Mesothelial cell of epicardium (in vitro differentiated cells): ENCODE measurements around the gene PLCB1. TPM values are rescaled to one million over a fixed set of nuclear protein-coding genes. Genes with fewer than 3 reads are reported as not detected.

ENCODE experiments used
- DNase-seq, 2 experiments: peaks; one replicate each; pipeline ENCODE4 v3.0.0; 2021; ENCODE audit warnings: low spot score in 2 of 2; ENCODE audit not compliant: unreplicated experiment in 2 of 2
- H3K27ac Mint-ChIP-seq: 2 replicates; pipeline ENCODE4 v1.8.0; 2021; ENCODE audit warnings: mixed read lengths
- H3K27me3 Mint-ChIP-seq: 2 replicates; pipeline ENCODE4 v1.8.0; 2021; ENCODE audit warnings: low read depth, mixed read lengths
- H3K36me3 Mint-ChIP-seq: 2 replicates; pipeline ENCODE4 v1.8.0; 2021; ENCODE audit warnings: mixed read lengths
- H3K4me1 Mint-ChIP-seq: 2 replicates; pipeline ENCODE4 v1.8.0; 2021; ENCODE audit warnings: mixed read lengths
- H3K4me3 Mint-ChIP-seq: 2 replicates; pipeline ENCODE4 v1.8.0; 2021; ENCODE audit warnings: mild to moderate bottlenecking, moderate library complexity, mixed read lengths
- H3K9me3 Mint-ChIP-seq: 2 replicates; pipeline ENCODE4 v1.8.0; 2021; ENCODE audit warnings: mixed read lengths
- CTCF ChIP-seq: fragments of 200-600 bp; sonication (generic); IDR thresholded peaks from one replicate; pipeline ENCODE4 v1.5.0; 2021; ENCODE audit warnings: antibody characterized with exemption; ENCODE audit not compliant: unreplicated experiment
- total RNA-seq: library from RNA; stranded (reverse); gene quantifications from 3 replicates; pipeline ENCODE4 v1.2.1, GENCODE V29; 2021

PLCB1 gene
- total RNA-seq, 1 donor from 2014 or later: 41.5 TPM

GRCh38 chr20:8557711-8558110 is 425.6 kb downstream of the PLCB1 start:
- Mint-ChIP-seq H3K4me1 (no peaks in the 10 kb centered on the region), H3K27ac (no peak overlapping the region), H3K9me3 (peaks cover 43% of the 10 kb centered on the region), H3K27me3 (peaks cover 2% of the 10 kb centered on the region), H3K4me3 (no peak overlapping the region), H3K36me3 (peaks cover 8% of the 10 kb centered on the region)
- TF ChIP-seq CTCF: no peak
- no peak for DNase-seq

- H3K4me3 Mint-ChIP-seq: no peak overlapping the region
- H3K27me3 Mint-ChIP-seq: peaks cover 2% of the 10 kb centered on the region
- DNase-seq: no peak
- no peak overlapping the region for H3K27ac Mint-ChIP-seq
- peaks cover 2% of the 10 kb centered on the region for H3K36me3 Mint-ChIP-seq
- no peak for TF ChIP-seq CTCF
- no peaks in the 10 kb centered on the region for H3K4me1 Mint-ChIP-seq
- peaks cover 28% of the 10 kb centered on the region for H3K9me3 Mint-ChIP-seq
These were observed 430.3 kb downstream of the PLCB1 start for GRCh38 chr20:8562356-8562755.

GRCh38 chr20:8568075-8568474 is 436.0 kb downstream of the PLCB1 start:
- peaks cover 1% of the 10 kb centered on the region for H3K36me3 Mint-ChIP-seq
- DNase-seq: no peak
- no peaks in the 10 kb centered on the region for H3K27me3 Mint-ChIP-seq
- H3K27ac Mint-ChIP-seq: no peak overlapping the region
- H3K4me3 Mint-ChIP-seq: no peak overlapping the region
- no peak for TF ChIP-seq CTCF
- H3K9me3 Mint-ChIP-seq: peaks cover 16% of the 10 kb centered on the region
- no peaks in the 10 kb centered on the region for H3K4me1 Mint-ChIP-seq

GRCh38 chr20:8569766-8570165 is 437.7 kb downstream of the PLCB1 start:
- Mint-ChIP-seq H3K27ac (no peak overlapping the region), H3K4me1 (no peaks in the 10 kb centered on the region), H3K27me3 (no peaks in the 10 kb centered on the region), H3K4me3 (no peak overlapping the region), H3K9me3 (peaks cover 7% of the 10 kb centered on the region), H3K36me3 (no peaks in the 10 kb centered on the region)
- DNase-seq: no peak
- TF ChIP-seq CTCF: no peak

- no peak for DNase-seq
- Mint-ChIP-seq H3K27ac (no peak overlapping the region), H3K4me3 (no peak overlapping the region), H3K9me3 (peaks cover 7% of the 10 kb centered on the region), H3K4me1 (no peaks in the 10 kb centered on the region), H3K27me3 (no peaks in the 10 kb centered on the region), H3K36me3 (no peaks in the 10 kb centered on the region)
- no peak for TF ChIP-seq CTCF
These were observed 439.5 kb downstream of the PLCB1 start for GRCh38 chr20:8571611-8572010.

GRCh38 chr20:8573686-8574085 is 441.6 kb downstream of the PLCB1 start:
- TF ChIP-seq CTCF: no peak
- no peaks in the 10 kb centered on the region for H3K36me3 Mint-ChIP-seq
- no peak for DNase-seq
- H3K27me3 Mint-ChIP-seq: no peaks in the 10 kb centered on the region
- H3K4me3 Mint-ChIP-seq: no peak overlapping the region
- no peaks in the 10 kb centered on the region for H3K4me1 Mint-ChIP-seq
- H3K9me3 Mint-ChIP-seq: peaks cover 7% of the 10 kb centered on the region
- no peak overlapping the region for H3K27ac Mint-ChIP-seq
